SJCRH30 (cell line): ENCODE measurements around the gene KCTD1. TPM values are rescaled to one million over a fixed set of nuclear protein-coding genes. Genes with fewer than 3 reads are reported as not detected.
"Not testable (repeated sequence)": the region's sequence is repeated elsewhere in the genome, so short reads cannot be mapped to it uniquely, and the experiment has no call there.

Experiments
- DNase-seq, 2 experiments: peaks; one replicate each; pipeline ENCODE4 v3.0.0-alpha.2; 2015 to 2020
- H3K27ac ChIP-seq: fragments of 250-450 bp; sonication (Bioruptor Pico); 2 replicates; pipeline ENCODE4 v1.5.1; 2020; ENCODE audit warnings: mild to moderate bottlenecking, moderate library complexity
- H3K27me3 ChIP-seq: fragments of 250-450 bp; sonication (Bioruptor Pico); 2 replicates; pipeline ENCODE4 v1.5.1; 2020; ENCODE audit warnings: mild to moderate bottlenecking, moderate library complexity
- H3K36me3 ChIP-seq: fragments of 250-450 bp; sonication (Bioruptor Pico); 2 replicates; pipeline ENCODE4 v1.5.1; 2020; ENCODE audit warnings: mild to moderate bottlenecking, moderate library complexity
- H3K4me1 ChIP-seq: fragments of 250-450 bp; sonication (Bioruptor Pico); 2 replicates; pipeline ENCODE4 v1.5.1; 2020; ENCODE audit warnings: mild to moderate bottlenecking, moderate library complexity
- H3K4me3 ChIP-seq: fragments of 250-450 bp; sonication (Bioruptor Pico); 2 replicates; pipeline ENCODE4 v1.5.1; 2020; ENCODE audit warnings: mild to moderate bottlenecking, moderate library complexity
- H3K9me3 ChIP-seq: fragments of 250-450 bp; sonication (Bioruptor Pico); replicated peaks from 2 replicates; pipeline ENCODE4 v1.5.1; 2020; ENCODE audit warnings: mild to moderate bottlenecking, moderate library complexity
- total RNA-seq: library from RNA; depleted of rRNA; stranded (reverse); fragments of >200 nt; shearing (Covaris generic); gene quantifications from 2 replicates; pipeline ENCODE4 v1.2.3, GENCODE V29; 2014

KCTD1 gene
- total RNA-seq, 1 experiment from 2014 or later: 9.7 TPM

- Histone ChIP-seq H3K4me1 (no peaks in the 10 kb centered on the region), H3K4me3 (no peak overlapping the region), H3K9me3 (no peaks in the 10 kb centered on the region), H3K36me3 (no peaks in the 10 kb centered on the region), H3K27ac (no peak overlapping the region), H3K27me3 (no peaks in the 10 kb centered on the region)
- DNase-seq: no peak
Observed at GRCh38 chr18:26454616-26455015, 93.7 kb downstream of the KCTD1 start.

GRCh38 chr18:26454192-26454591 is 94.2 kb downstream of the KCTD1 start:
- no peak for DNase-seq
- H3K9me3 ChIP-seq: no peaks in the 10 kb centered on the region
- H3K36me3 ChIP-seq: no peaks in the 10 kb centered on the region
- no peak overlapping the region for H3K4me3 ChIP-seq
- no peak overlapping the region for H3K27ac ChIP-seq
- no peaks in the 10 kb centered on the region for H3K27me3 ChIP-seq
- no peaks in the 10 kb centered on the region for H3K4me1 ChIP-seq

GRCh38 chr18:26453386-26453901 is 94.9 kb downstream of the KCTD1 start:
- no peak overlapping the region for H3K4me3 ChIP-seq
- no peaks in the 10 kb centered on the region for H3K27me3 ChIP-seq
- H3K27ac ChIP-seq: no peak overlapping the region
- no peaks in the 10 kb centered on the region for H3K36me3 ChIP-seq
- H3K4me1 ChIP-seq: no peaks in the 10 kb centered on the region
- H3K9me3 ChIP-seq: no peaks in the 10 kb centered on the region
- no peak for DNase-seq

GRCh38 chr18:26450989-26451682 is 97.2 kb downstream of the KCTD1 start:
- no peak for DNase-seq
- Histone ChIP-seq H3K36me3 (no peaks in the 10 kb centered on the region), H3K4me3 (no peak overlapping the region), H3K4me1 (no peaks in the 10 kb centered on the region), H3K27me3 (no peaks in the 10 kb centered on the region), H3K9me3 (no peaks in the 10 kb centered on the region), H3K27ac (no peak overlapping the region)

- Histone ChIP-seq H3K4me1 (no peaks in the 10 kb centered on the region), H3K27me3 (no peaks in the 10 kb centered on the region), H3K27ac (no peak overlapping the region), H3K36me3 (no peaks in the 10 kb centered on the region), H3K9me3 (no peaks in the 10 kb centered on the region), H3K4me3 (no peak overlapping the region)
- DNase-seq: no peak
Observed at GRCh38 chr18:26448714-26449159, 99.6 kb downstream of the KCTD1 start.

GRCh38 chr18:26443853-26444252 is 104.5 kb downstream of the KCTD1 start:
- Histone ChIP-seq H3K4me1 (no peaks in the 10 kb centered on the region), H3K4me3 (no peak overlapping the region), H3K9me3 (no peaks in the 10 kb centered on the region), H3K36me3 (no peaks in the 10 kb centered on the region), H3K27ac (no peak overlapping the region), H3K27me3 (no peaks in the 10 kb centered on the region)
- DNase-seq: no peak

- Histone ChIP-seq H3K27me3 (no peaks in the 10 kb centered on the region), H3K27ac (no peak overlapping the region), H3K4me1 (no peaks in the 10 kb centered on the region), H3K4me3 (no peak overlapping the region; the same call in 1 of the 2 replicates), H3K9me3 (no peaks in the 10 kb centered on the region), H3K36me3 (no peaks in the 10 kb centered on the region)
- DNase-seq: no peak
Observed at GRCh38 chr18:26442126-26442525, 106.2 kb downstream of the KCTD1 start.

GRCh38 chr18:26440644-26441043 is 107.7 kb downstream of the KCTD1 start:
- no peak overlapping the region for H3K27ac ChIP-seq
- DNase-seq: no peak

GRCh38 chr18:26439537-26439936 is 108.8 kb downstream of the KCTD1 start:
- no peaks in the 10 kb centered on the region for H3K4me1 ChIP-seq
- no peak overlapping the region for H3K4me3 ChIP-seq
- H3K27ac ChIP-seq: no peak overlapping the region
- H3K9me3 ChIP-seq: no peaks in the 10 kb centered on the region
- DNase-seq: no peak
- H3K27me3 ChIP-seq: no peaks in the 10 kb centered on the region
- H3K36me3 ChIP-seq: no peaks in the 10 kb centered on the region

More at GRCh38 chr18:26440644-26441043, 107.7 kb downstream of the KCTD1 start:
- H3K27me3 ChIP-seq: no peaks in the 10 kb centered on the region
- H3K36me3 ChIP-seq: no peaks in the 10 kb centered on the region
- H3K9me3 ChIP-seq: no peaks in the 10 kb centered on the region
- no peaks in the 10 kb centered on the region for H3K4me1 ChIP-seq
- H3K4me3 ChIP-seq: no peak overlapping the region

- H3K4me1 ChIP-seq: no peaks in the 10 kb centered on the region
- H3K27me3 ChIP-seq: no peaks in the 10 kb centered on the region
- DNase-seq: no peak
- H3K27ac ChIP-seq: no peak overlapping the region
- no peaks in the 10 kb centered on the region for H3K9me3 ChIP-seq
- H3K4me3 ChIP-seq: no peak overlapping the region
- H3K36me3 ChIP-seq: no peaks in the 10 kb centered on the region
Observed at GRCh38 chr18:26438980-26439379, 109.4 kb downstream of the KCTD1 start.

- H3K4me3 ChIP-seq, H3K27me3 ChIP-seq, H3K36me3 ChIP-seq, H3K27ac ChIP-seq, H3K9me3 ChIP-seq, H3K4me1 ChIP-seq, DNase-seq: not testable (repeated sequence)
Observed at GRCh38 chr18:26437634-26438033, 110.7 kb downstream of the KCTD1 start.

- H3K36me3 ChIP-seq: no peaks in the 10 kb centered on the region
- H3K27ac ChIP-seq: no peak overlapping the region
- H3K4me3 ChIP-seq: no peak overlapping the region
- no peaks in the 10 kb centered on the region for H3K9me3 ChIP-seq
- no peaks in the 10 kb centered on the region for H3K4me1 ChIP-seq
- H3K27me3 ChIP-seq: no peaks in the 10 kb centered on the region
- DNase-seq: no peak
Observed at GRCh38 chr18:26436176-26437051, 111.9 kb downstream of the KCTD1 start.

- DNase-seq: no peak
- Histone ChIP-seq H3K27me3 (no peaks in the 10 kb centered on the region), H3K9me3 (no peaks in the 10 kb centered on the region), H3K4me3 (no peak overlapping the region), H3K4me1 (no peaks in the 10 kb centered on the region), H3K27ac (no peak overlapping the region), H3K36me3 (no peaks in the 10 kb centered on the region)
Observed at GRCh38 chr18:26435415-26436095, 112.8 kb downstream of the KCTD1 start.

- Histone ChIP-seq H3K27me3 (no peaks in the 10 kb centered on the region), H3K9me3 (no peaks in the 10 kb centered on the region), H3K4me1 (no peaks in the 10 kb centered on the region), H3K36me3 (no peaks in the 10 kb centered on the region), H3K27ac (no peak overlapping the region), H3K4me3 (no peak overlapping the region)
- DNase-seq: no peak
Observed at GRCh38 chr18:26434887-26435286, 113.5 kb downstream of the KCTD1 start.
